ENCODE measurements around the gene GRM7.

GRCh38 chr3:7588236-7588635 lies 727.3 kb downstream of the GRM7 start:
- TF ChIP-seq EP300 (conservative IDR thresholded peaks at IDR 0.05; ENCODE audit: poor library complexity, severe bottlenecking) (no peak), REST (IDR thresholded peaks at IDR 0.05; ENCODE audit: borderline replicate concordance) (no peak), CTCF (IDR thresholded peaks at IDR 0.05; ENCODE audit: poor library complexity, severe bottlenecking) (no peak), RAD21 (conservative IDR thresholded peaks at IDR 0.05) (no peak), POLR2AphosphoS5 (IDR thresholded peaks at IDR 0.05) (no peak), TAF1 (IDR thresholded peaks at IDR 0.05; ENCODE audit: low read depth) (no peak), EZH2 (IDR thresholded peaks at IDR 0.05; ENCODE audit: borderline replicate concordance, insufficient read depth, low read length, poor library complexity, severe bottlenecking) (no peak)
